ENCODE measurements around the gene MYO7A.
"Not testable (repeated sequence)": the region's sequence is repeated elsewhere in the genome, so short reads cannot be mapped to it uniquely, and the experiment has no call there.

MYO7A gene

GRCh38 chr11:77093987-77094840 lies 33.8 kb upstream of the MYO7A start:
- no peak overlapping the region for H3K9ac ChIP-seq (ENCODE audit: low read length in 2 of 2)
- H3K4me1 ChIP-seq (ENCODE audit: control insufficient read depth, insufficient read depth, low read length): peaks cover 10% of the 10 kb centered on the region
- H3K4me3 ChIP-seq (ENCODE audit: low read length in 2 of 2): no peak overlapping the region
- H3K9me3 ChIP-seq (ENCODE audit: control insufficient read depth in 2 of 2, low read length in 2 of 2): no peaks in the 10 kb centered on the region
- no peaks in the 10 kb centered on the region for H3K27me3 ChIP-seq (ENCODE audit: control insufficient read depth in 1 of 2, insufficient read depth in 2 of 2, low read length in 2 of 2)
- H3K36me3 ChIP-seq (ENCODE audit: control insufficient read depth in 2 of 2, insufficient read depth in 2 of 2, low read length in 2 of 2): peaks cover 4% of the 10 kb centered on the region in 2 donors
- no peak overlapping the region for H3K27ac ChIP-seq (ENCODE audit: low read length)

- Histone ChIP-seq H3K27me3 (ENCODE audit: control insufficient read depth in 1 of 2, insufficient read depth in 2 of 2, low read length in 2 of 2) (no peaks in the 10 kb centered on the region), H3K9ac (ENCODE audit: low read length in 2 of 2) (no peak overlapping the region), H3K4me1 (ENCODE audit: control insufficient read depth, insufficient read depth, low read length) (peaks cover 10% of the 10 kb centered on the region), H3K9me3 (ENCODE audit: control insufficient read depth in 2 of 2, low read length in 2 of 2) (no peaks in the 10 kb centered on the region), H3K4me3 (ENCODE audit: low read length in 2 of 2) (no peak overlapping the region), H3K36me3 (ENCODE audit: control insufficient read depth in 2 of 2, insufficient read depth in 2 of 2, low read length in 2 of 2) (peaks cover 4% of the 10 kb centered on the region in 2 donors), H3K27ac (ENCODE audit: low read length) (no peak overlapping the region)
These were observed 33.1 kb upstream of the MYO7A start for GRCh38 chr11:77094841-77095365.

- H3K4me1 ChIP-seq (ENCODE audit: control insufficient read depth, insufficient read depth, low read length): peaks cover 10% of the 10 kb centered on the region
- H3K4me3 ChIP-seq (ENCODE audit: low read length in 2 of 2): no peak overlapping the region
- H3K9ac ChIP-seq (ENCODE audit: low read length in 2 of 2): no peak overlapping the region
These were observed 32.2 kb upstream of the MYO7A start for GRCh38 chr11:77095551-77096490.

GRCh38 chr11:77096591-77097019 lies 31.4 kb upstream of the MYO7A start:
- Histone ChIP-seq H3K4me3 (ENCODE audit: low read length in 2 of 2) (no peak overlapping the region), H3K4me1 (ENCODE audit: control insufficient read depth, insufficient read depth, low read length) (peaks cover 5% of the 10 kb centered on the region), H3K27ac (ENCODE audit: low read length) (no peak overlapping the region), H3K27me3 (ENCODE audit: control insufficient read depth in 1 of 2, insufficient read depth in 2 of 2, low read length in 2 of 2) (no peaks in the 10 kb centered on the region), H3K36me3 (ENCODE audit: control insufficient read depth in 2 of 2, insufficient read depth in 2 of 2, low read length in 2 of 2) (peaks cover 4 to 6% of the 10 kb centered on the region in 2 donors), H3K9ac (ENCODE audit: low read length in 2 of 2) (no peak overlapping the region), H3K9me3 (ENCODE audit: control insufficient read depth in 2 of 2, low read length in 2 of 2) (no peaks in the 10 kb centered on the region)

More at GRCh38 chr11:77095551-77096490, 32.2 kb upstream of the MYO7A start:
- H3K36me3 ChIP-seq (ENCODE audit: control insufficient read depth in 2 of 2, insufficient read depth in 2 of 2, low read length in 2 of 2): peaks cover 4 to 5% of the 10 kb centered on the region in 2 donors
- H3K27ac ChIP-seq (ENCODE audit: low read length): no peak overlapping the region
- no peaks in the 10 kb centered on the region for H3K9me3 ChIP-seq (ENCODE audit: control insufficient read depth in 2 of 2, low read length in 2 of 2)
- H3K27me3 ChIP-seq (ENCODE audit: control insufficient read depth in 1 of 2, insufficient read depth in 2 of 2, low read length in 2 of 2): no peaks in the 10 kb centered on the region

- not testable (repeated sequence) for H3K9me3 ChIP-seq (ENCODE audit: control insufficient read depth in 2 of 2, low read length in 2 of 2); H3K36me3 ChIP-seq (ENCODE audit: control insufficient read depth in 2 of 2, insufficient read depth in 2 of 2, low read length in 2 of 2); H3K9ac ChIP-seq (ENCODE audit: low read length in 2 of 2); H3K4me1 ChIP-seq (ENCODE audit: control insufficient read depth, insufficient read depth, low read length); H3K27me3 ChIP-seq (ENCODE audit: control insufficient read depth in 1 of 2, insufficient read depth in 2 of 2, low read length in 2 of 2); H3K27ac ChIP-seq (ENCODE audit: low read length); H3K4me3 ChIP-seq (ENCODE audit: low read length in 2 of 2)
These were observed 30.9 kb upstream of the MYO7A start for GRCh38 chr11:77097180-77097579.

- H3K4me3 ChIP-seq (ENCODE audit: low read length in 2 of 2): no peak overlapping the region
- no peak overlapping the region for H3K9ac ChIP-seq (ENCODE audit: low read length in 2 of 2)
- H3K36me3 ChIP-seq (ENCODE audit: control insufficient read depth in 2 of 2, insufficient read depth in 2 of 2, low read length in 2 of 2): peaks cover 0 to 3% of the 10 kb centered on the region in 2 donors
- no peaks in the 10 kb centered on the region for H3K27me3 ChIP-seq (ENCODE audit: control insufficient read depth in 1 of 2, insufficient read depth in 2 of 2, low read length in 2 of 2)
- no peaks in the 10 kb centered on the region for H3K4me1 ChIP-seq (ENCODE audit: control insufficient read depth, insufficient read depth, low read length)
- no peaks in the 10 kb centered on the region for H3K9me3 ChIP-seq (ENCODE audit: control insufficient read depth in 2 of 2, low read length in 2 of 2)
- no peak overlapping the region for H3K27ac ChIP-seq (ENCODE audit: low read length)
These were observed 27.6 kb upstream of the MYO7A start for GRCh38 chr11:77100166-77101042.

- Histone ChIP-seq H3K4me1 (ENCODE audit: control insufficient read depth, insufficient read depth, low read length) (no peaks in the 10 kb centered on the region), H3K4me3 (ENCODE audit: low read length in 2 of 2) (no peak overlapping the region), H3K27ac (ENCODE audit: low read length) (no peak overlapping the region), H3K27me3 (ENCODE audit: control insufficient read depth in 1 of 2, insufficient read depth in 2 of 2, low read length in 2 of 2) (no peaks in the 10 kb centered on the region), H3K9me3 (ENCODE audit: control insufficient read depth in 2 of 2, low read length in 2 of 2) (no peaks in the 10 kb centered on the region), H3K9ac (ENCODE audit: low read length in 2 of 2) (no peak overlapping the region), H3K36me3 (ENCODE audit: control insufficient read depth in 2 of 2, insufficient read depth in 2 of 2, low read length in 2 of 2) (peaks cover 0 to 3% of the 10 kb centered on the region in 2 donors)
These were observed 27.0 kb upstream of the MYO7A start for GRCh38 chr11:77101043-77101537.

GRCh38 chr11:77102246-77103210 lies 25.5 kb upstream of the MYO7A start, which contains the start of gene OMP:
TSS of gene OMP (plus strand) at chr11:77102840. CDS start at chr11:77102840, 0 bp downstream.
- Histone ChIP-seq H3K9me3 (ENCODE audit: control insufficient read depth in 2 of 2, low read length in 2 of 2) (no peaks in the 10 kb centered on the region), H3K4me1 (ENCODE audit: control insufficient read depth, insufficient read depth, low read length) (peaks cover 4% of the 10 kb centered on the region), H3K27me3 (ENCODE audit: control insufficient read depth in 1 of 2, insufficient read depth in 2 of 2, low read length in 2 of 2) (no peaks in the 10 kb centered on the region), H3K27ac (ENCODE audit: low read length) (no peak within 1 kb of the TSS), H3K9ac (ENCODE audit: low read length in 2 of 2) (no peak within 1 kb of the TSS), H3K4me3 (ENCODE audit: low read length in 2 of 2) (no peak within 1 kb of the TSS), H3K36me3 (ENCODE audit: control insufficient read depth in 2 of 2, insufficient read depth in 2 of 2, low read length in 2 of 2) (peaks cover 0 to 3% of the 10 kb centered on the region in 2 donors)

GRCh38 chr11:77103319-77103718 lies 24.7 kb upstream of the MYO7A start:
- peaks cover 11% of the 10 kb centered on the region for H3K4me1 ChIP-seq (ENCODE audit: control insufficient read depth, insufficient read depth, low read length)
- H3K27me3 ChIP-seq (ENCODE audit: control insufficient read depth in 1 of 2, insufficient read depth in 2 of 2, low read length in 2 of 2): no peaks in the 10 kb centered on the region
- H3K4me3 ChIP-seq (ENCODE audit: low read length in 2 of 2): no peak overlapping the region
- no peak overlapping the region for H3K9ac ChIP-seq (ENCODE audit: low read length in 2 of 2)
- H3K27ac ChIP-seq (ENCODE audit: low read length): no peak overlapping the region
- H3K36me3 ChIP-seq (ENCODE audit: control insufficient read depth in 2 of 2, insufficient read depth in 2 of 2, low read length in 2 of 2): peaks cover 0 to 3% of the 10 kb centered on the region in 2 donors
- no peaks in the 10 kb centered on the region for H3K9me3 ChIP-seq (ENCODE audit: control insufficient read depth in 2 of 2, low read length in 2 of 2)

All from stomach smooth muscle (tissue), 2 donors.